ENCODE data around the gene MEGF11.

Gene MEGF11

DNA sequence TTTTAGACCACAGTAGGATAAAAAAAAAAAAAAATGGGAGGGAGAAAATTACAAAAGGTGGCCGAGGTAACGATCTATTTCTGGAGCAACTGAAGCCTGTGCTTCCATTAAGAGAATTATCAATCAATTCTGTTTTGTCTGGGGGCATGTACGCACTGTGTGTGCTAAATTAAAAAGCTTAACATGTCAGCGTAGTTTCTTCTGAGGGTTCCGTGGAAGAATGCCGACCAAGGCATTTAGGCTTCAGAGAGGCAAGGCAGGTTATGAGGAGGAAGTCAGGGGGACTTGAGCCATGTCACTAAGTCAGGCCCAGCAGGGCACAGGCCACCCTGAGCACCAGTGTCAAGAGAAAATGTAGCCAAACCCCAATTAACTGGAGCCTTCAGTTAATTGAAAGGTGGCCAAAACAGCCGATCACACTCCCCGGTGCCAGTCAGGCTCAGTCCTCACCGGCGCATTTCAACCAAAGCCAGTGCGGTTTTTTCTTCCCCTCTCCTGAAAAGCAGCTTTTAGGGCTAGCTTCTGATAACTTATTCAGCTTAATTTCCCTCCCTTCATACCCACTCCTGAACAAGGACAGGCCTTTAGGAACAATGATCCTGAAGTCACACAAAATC is 113.9 kb downstream of the MEGF11 start:
- H3K36me3 ChIP-seq (ENCODE audit: control insufficient read depth, insufficient read depth, low read length), result no peaks in the 10 kb centered on the region
- H3K4me3 ChIP-seq (ENCODE audit: extremely low read depth, insufficient read depth, low read length, poor library complexity, severe bottlenecking), result no peak overlapping the region
- H3K9me3 ChIP-seq (ENCODE audit: control insufficient read depth, low read length), result no peaks in the 10 kb centered on the region
- 86 to 87% methylated on average over 10 to 11 of the region's 11 CpGs for WGBS, 2 experiments (ENCODE audit: insufficient coverage in 2 of 2)
- H3K4me1 ChIP-seq (ENCODE audit: control insufficient read depth, insufficient read depth, low read length, poor library complexity, severe bottlenecking), result no peaks in the 10 kb centered on the region
- H3K27ac ChIP-seq (ENCODE audit: low read depth, low read length, severe bottlenecking), result no peak overlapping the region

DNA sequence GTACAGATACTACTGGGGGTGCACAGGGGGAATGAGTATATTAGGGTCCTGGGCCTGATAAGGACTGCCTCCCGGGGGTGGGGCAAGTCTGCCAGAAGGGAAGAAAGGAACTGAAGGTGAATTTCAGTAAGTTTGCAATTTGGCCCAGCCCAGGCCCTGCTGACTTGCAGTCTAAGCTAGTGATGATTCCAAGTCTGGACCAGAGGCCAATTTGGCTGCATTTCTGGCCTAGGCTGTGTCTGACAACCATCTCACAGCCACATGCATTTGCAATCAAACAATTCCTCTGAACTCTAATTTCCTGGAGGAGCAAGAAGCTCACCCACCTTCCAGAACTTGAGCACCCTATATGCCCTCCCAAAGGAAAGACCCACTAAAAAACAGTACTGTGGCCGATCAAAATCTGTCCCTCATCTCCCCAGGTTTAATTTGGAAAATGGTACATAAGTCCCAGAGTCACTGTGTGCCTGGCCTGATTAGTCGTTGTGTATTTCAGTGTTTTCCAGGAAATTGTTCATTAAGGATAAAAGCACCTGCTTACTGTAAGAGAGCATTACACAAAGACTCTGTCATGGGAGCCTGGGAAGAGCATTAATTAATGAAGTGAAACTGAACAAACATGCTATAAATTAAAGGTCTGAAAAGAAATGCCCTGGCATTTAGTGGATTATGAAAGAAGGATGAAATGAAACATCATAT is 114.5 kb downstream of the MEGF11 start:
- H3K27ac ChIP-seq (ENCODE audit: low read depth, low read length, severe bottlenecking), result no peak overlapping the region
- H3K9me3 ChIP-seq (ENCODE audit: control insufficient read depth, low read length), result no peaks in the 10 kb centered on the region
- no peaks in the 10 kb centered on the region for H3K36me3 ChIP-seq (ENCODE audit: control insufficient read depth, insufficient read depth, low read length)
- no peaks in the 10 kb centered on the region for H3K4me1 ChIP-seq (ENCODE audit: control insufficient read depth, insufficient read depth, low read length, poor library complexity, severe bottlenecking)
- 72 to 76% methylated on average over 2 of the region's 3 CpGs for WGBS, 2 experiments (ENCODE audit: insufficient coverage in 2 of 2)
- H3K4me3 ChIP-seq (ENCODE audit: extremely low read depth, insufficient read depth, low read length, poor library complexity, severe bottlenecking), result no peak overlapping the region

DNA sequence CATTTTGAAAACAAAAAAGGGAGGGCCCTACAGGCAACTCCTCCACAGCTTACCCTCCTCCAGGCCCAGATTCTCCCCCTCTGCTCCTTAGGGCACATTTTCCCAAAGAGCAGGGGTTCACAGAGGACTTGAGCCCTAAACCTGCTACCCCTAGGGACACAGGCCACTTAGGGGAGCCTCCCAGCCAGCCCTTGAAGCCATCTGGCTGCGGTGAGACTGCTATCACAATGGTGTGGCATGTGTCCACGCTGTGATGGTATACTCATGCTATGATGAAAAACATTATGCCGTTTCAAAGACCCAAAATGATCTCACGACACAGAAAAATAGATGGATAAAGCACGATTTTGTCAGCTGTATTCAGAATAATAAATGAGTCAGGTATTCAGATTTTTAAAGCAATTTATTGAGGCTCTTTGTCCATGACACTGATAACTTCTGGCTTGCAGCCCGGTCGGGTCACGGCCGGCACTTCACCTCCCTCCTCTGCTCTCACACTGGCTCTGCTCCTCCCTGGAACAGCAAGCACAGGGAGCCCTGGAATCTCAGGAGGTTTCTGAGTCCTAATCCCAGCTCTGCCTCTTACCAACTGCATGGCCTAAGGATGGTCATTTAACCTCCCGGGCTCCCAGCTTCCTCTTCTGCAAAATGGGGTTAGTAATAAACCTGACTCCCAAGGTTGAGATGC is 115.3 kb downstream of the MEGF11 start:
- H3K27ac ChIP-seq (ENCODE audit: low read depth, low read length, severe bottlenecking), result no peak overlapping the region

DNA sequence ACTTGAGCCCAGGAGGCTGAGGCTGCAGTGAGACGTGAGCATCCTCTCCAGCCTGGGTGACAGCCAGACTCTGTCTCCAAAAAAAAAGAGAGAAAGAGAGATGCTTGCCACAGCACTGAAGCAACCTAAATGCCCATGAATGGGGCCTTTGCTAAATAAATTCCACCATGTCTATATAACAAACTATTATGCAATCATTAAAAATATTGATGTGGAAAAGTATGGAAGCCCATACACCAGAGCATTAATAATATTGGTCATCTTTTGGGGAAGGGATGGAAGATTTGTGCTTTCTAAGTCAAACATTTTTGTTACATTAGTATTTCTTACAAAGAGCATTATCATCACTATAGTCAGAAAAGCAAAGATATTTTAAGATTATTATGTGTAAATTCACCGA is 116.6 kb downstream of the MEGF11 start:
- Histone ChIP-seq H3K4me3 (ENCODE audit: extremely low read depth, insufficient read depth, low read length, poor library complexity, severe bottlenecking) (no peak overlapping the region), H3K36me3 (ENCODE audit: control insufficient read depth, insufficient read depth, low read length) (no peaks in the 10 kb centered on the region), H3K4me1 (ENCODE audit: control insufficient read depth, insufficient read depth, low read length, poor library complexity, severe bottlenecking) (peaks cover 2% of the 10 kb centered on the region), H3K9me3 (ENCODE audit: control insufficient read depth, low read length) (no peaks in the 10 kb centered on the region), H3K27ac (ENCODE audit: low read depth, low read length, severe bottlenecking) (no peak overlapping the region)
- WGBS, 2 experiments (ENCODE audit: insufficient coverage in 2 of 2), result 100% methylated on average over 1 of the region's 2 CpGs; no CpG with 5 or more reads in 1 of the 2 experiments

More for the DNA sequence above, 115.3 kb downstream of the MEGF11 start:
- Histone ChIP-seq H3K9me3 (ENCODE audit: control insufficient read depth, low read length) (no peaks in the 10 kb centered on the region), H3K36me3 (ENCODE audit: control insufficient read depth, insufficient read depth, low read length) (no peaks in the 10 kb centered on the region), H3K4me3 (ENCODE audit: extremely low read depth, insufficient read depth, low read length, poor library complexity, severe bottlenecking) (no peak overlapping the region), H3K4me1 (ENCODE audit: control insufficient read depth, insufficient read depth, low read length, poor library complexity, severe bottlenecking) (no peaks in the 10 kb centered on the region)
- WGBS, 2 experiments (ENCODE audit: insufficient coverage in 2 of 2), result 87 to 91% methylated on average over 10 of the region's 10 CpGs

GRCh38 chr15:66135664-66136063 is 117.9 kb downstream of the MEGF11 start:
- Histone ChIP-seq H3K27ac (ENCODE audit: low read depth, low read length, severe bottlenecking) (no peak overlapping the region), H3K9me3 (ENCODE audit: control insufficient read depth, low read length) (no peaks in the 10 kb centered on the region), H3K4me3 (ENCODE audit: extremely low read depth, insufficient read depth, low read length, poor library complexity, severe bottlenecking) (no peak overlapping the region), H3K4me1 (ENCODE audit: control insufficient read depth, insufficient read depth, low read length, poor library complexity, severe bottlenecking) (peaks cover 2% of the 10 kb centered on the region), H3K36me3 (ENCODE audit: control insufficient read depth, insufficient read depth, low read length) (no peaks in the 10 kb centered on the region)
- WGBS, 2 experiments (ENCODE audit: insufficient coverage in 2 of 2), result no CpG with 5 or more reads among the region's 1 CpG

DNA sequence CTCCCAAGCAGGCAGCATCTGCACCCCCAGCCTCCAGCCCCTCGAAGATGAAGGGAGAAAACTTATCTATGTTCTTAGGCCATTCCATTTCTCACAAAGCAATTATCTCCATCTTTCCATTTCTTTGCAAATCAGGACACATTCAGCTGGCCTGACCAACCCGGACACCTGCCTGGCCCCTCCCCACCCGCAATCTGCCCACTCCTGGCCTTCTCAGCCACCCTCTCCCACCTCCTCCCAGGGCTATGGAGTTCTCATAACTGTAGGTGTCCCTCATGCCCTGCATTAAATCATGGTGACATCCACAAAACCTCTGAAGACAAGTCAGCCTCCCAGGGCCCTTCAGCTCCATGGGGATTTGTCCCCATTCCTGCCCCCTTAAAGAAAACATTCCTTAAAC is 119.3 kb downstream of the MEGF11 start:
- no peaks in the 10 kb centered on the region for H3K9me3 ChIP-seq (ENCODE audit: control insufficient read depth, low read length)
- no peak overlapping the region for H3K4me3 ChIP-seq (ENCODE audit: extremely low read depth, insufficient read depth, low read length, poor library complexity, severe bottlenecking)
- H3K36me3 ChIP-seq (ENCODE audit: control insufficient read depth, insufficient read depth, low read length), result no peaks in the 10 kb centered on the region
- 95 to 96% methylated on average over 2 of the region's 3 CpGs for WGBS, 2 experiments (ENCODE audit: insufficient coverage in 2 of 2)
- no peak overlapping the region for H3K27ac ChIP-seq (ENCODE audit: low read depth, low read length, severe bottlenecking)
- H3K4me1 ChIP-seq (ENCODE audit: control insufficient read depth, insufficient read depth, low read length, poor library complexity, severe bottlenecking), result peaks cover 2% of the 10 kb centered on the region

DNA sequence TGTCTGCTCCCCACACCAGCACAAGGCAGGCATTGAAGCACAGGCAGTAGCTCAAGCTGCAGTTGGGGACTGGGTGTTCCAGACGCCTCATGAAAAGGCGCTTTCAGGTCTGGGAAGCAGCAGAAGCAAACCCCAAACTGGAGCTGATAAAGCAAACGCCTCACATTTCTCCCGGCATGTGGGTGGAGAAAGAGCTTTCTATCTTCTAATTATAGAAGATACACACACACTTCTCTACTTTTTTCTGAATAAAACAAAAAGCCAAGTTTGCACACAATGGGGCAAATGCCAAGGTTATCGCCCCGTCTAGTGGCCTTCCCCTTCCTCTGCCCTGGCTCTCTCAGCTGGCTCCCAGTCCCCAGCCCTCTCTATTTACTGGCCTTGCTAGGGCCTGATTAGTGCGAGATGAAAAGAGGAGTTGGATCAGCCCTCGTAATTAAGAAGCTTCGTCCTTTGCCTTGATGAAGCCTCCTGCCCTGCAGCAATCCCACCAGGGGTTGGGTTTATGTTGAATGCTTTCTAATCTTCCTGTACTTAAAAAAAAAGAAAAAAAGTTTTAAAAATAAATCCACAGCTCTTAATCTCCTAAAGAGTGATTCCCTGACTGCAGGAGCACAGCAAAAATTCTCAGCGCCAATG is 120.2 kb downstream of the MEGF11 start:
- Histone ChIP-seq H3K9me3 (ENCODE audit: control insufficient read depth, low read length) (no peaks in the 10 kb centered on the region), H3K4me3 (ENCODE audit: extremely low read depth, insufficient read depth, low read length, poor library complexity, severe bottlenecking) (no peak overlapping the region), H3K27ac (ENCODE audit: low read depth, low read length, severe bottlenecking) (no peak overlapping the region), H3K36me3 (ENCODE audit: control insufficient read depth, insufficient read depth, low read length) (no peaks in the 10 kb centered on the region), H3K4me1 (ENCODE audit: control insufficient read depth, insufficient read depth, low read length, poor library complexity, severe bottlenecking) (peaks cover 2% of the 10 kb centered on the region)
- 79 to 90% methylated on average over 2 to 6 of the region's 10 CpGs for WGBS, 2 experiments (ENCODE audit: insufficient coverage in 2 of 2)

DNA sequence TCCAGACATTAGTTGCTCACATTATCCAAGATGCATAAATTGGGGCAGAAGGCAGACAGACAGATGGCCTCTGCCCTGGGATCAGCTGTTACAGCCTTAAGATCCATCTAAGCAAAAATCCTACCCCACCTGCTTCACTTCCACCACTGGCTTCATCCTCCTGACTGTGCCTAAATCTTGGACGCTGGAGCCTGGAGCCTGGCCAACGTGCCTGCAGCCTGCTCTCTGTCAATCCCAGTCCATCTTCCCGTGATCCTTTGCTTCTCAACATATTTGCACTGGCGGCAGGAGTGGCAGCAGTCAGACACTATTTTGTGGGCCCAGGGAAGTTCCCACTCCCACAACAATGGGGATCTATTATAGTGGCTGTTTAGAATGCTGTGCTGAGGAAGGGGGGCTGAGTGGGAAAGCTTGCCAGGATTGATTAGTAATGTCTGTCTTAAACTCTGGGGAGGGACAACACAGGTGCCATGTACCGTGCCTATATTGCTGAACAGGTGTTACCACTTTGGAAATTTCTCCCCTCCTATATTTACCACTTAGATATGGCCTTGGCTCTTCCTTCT is 121.2 kb downstream of the MEGF11 start:
- Histone ChIP-seq H3K9me3 (ENCODE audit: control insufficient read depth, low read length) (no peaks in the 10 kb centered on the region), H3K4me1 (ENCODE audit: control insufficient read depth, insufficient read depth, low read length, poor library complexity, severe bottlenecking) (peaks cover 2% of the 10 kb centered on the region), H3K27ac (ENCODE audit: low read depth, low read length, severe bottlenecking) (no peak overlapping the region), H3K4me3 (ENCODE audit: extremely low read depth, insufficient read depth, low read length, poor library complexity, severe bottlenecking) (no peak overlapping the region), H3K36me3 (ENCODE audit: control insufficient read depth, insufficient read depth, low read length) (no peaks in the 10 kb centered on the region)
- 81 to 92% methylated on average over 3 to 4 of the region's 5 CpGs for WGBS, 2 experiments (ENCODE audit: insufficient coverage in 2 of 2)

GRCh38 chr15:66131831-66132230 is 121.7 kb downstream of the MEGF11 start:
- H3K4me1 ChIP-seq (ENCODE audit: control insufficient read depth, insufficient read depth, low read length, poor library complexity, severe bottlenecking), result peaks cover 2% of the 10 kb centered on the region
- H3K27ac ChIP-seq (ENCODE audit: low read depth, low read length, severe bottlenecking), result no peak overlapping the region
- no peak overlapping the region for H3K4me3 ChIP-seq (ENCODE audit: extremely low read depth, insufficient read depth, low read length, poor library complexity, severe bottlenecking)
- no peaks in the 10 kb centered on the region for H3K36me3 ChIP-seq (ENCODE audit: control insufficient read depth, insufficient read depth, low read length)
- H3K9me3 ChIP-seq (ENCODE audit: control insufficient read depth, low read length), result no peaks in the 10 kb centered on the region
- 92 to 94% methylated on average over 6 of the region's 6 CpGs for WGBS, 2 experiments (ENCODE audit: insufficient coverage in 2 of 2)

DNA sequence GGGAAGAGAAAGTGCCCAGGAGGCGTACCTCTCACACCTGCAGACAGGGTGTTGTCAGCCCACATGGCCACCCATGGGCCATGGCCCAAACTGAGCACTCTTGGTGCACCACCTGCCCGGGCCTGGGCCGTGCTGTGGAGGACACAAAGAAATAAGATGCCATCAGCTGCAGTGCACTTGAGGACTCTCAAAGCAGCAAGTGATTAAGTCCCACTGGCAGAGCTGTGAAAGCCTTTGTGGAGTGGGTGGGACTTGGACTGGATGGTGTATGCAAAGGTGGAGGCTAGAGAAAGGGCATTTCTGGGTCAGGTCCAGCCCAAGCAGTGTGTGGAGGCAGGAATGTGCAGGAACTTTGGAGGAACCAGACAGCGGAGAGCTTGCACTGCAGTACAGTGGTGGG is 122.3 kb downstream of the MEGF11 start:
- Histone ChIP-seq H3K9me3 (ENCODE audit: control insufficient read depth, low read length) (no peaks in the 10 kb centered on the region), H3K4me1 (ENCODE audit: control insufficient read depth, insufficient read depth, low read length, poor library complexity, severe bottlenecking) (peaks cover 2% of the 10 kb centered on the region), H3K4me3 (ENCODE audit: extremely low read depth, insufficient read depth, low read length, poor library complexity, severe bottlenecking) (no peak overlapping the region), H3K27ac (ENCODE audit: low read depth, low read length, severe bottlenecking) (no peak overlapping the region), H3K36me3 (ENCODE audit: control insufficient read depth, insufficient read depth, low read length) (no peaks in the 10 kb centered on the region)
- 79 to 91% methylated on average over 2 to 4 of the region's 4 CpGs for WGBS, 2 experiments (ENCODE audit: insufficient coverage in 2 of 2)

Measured in mesodermal cell (in vitro differentiated cells).